Right lobe of liver (tissue), 6 donors: ENCODE measurements around the gene DCAF10. TPM values are rescaled to one million over a fixed set of nuclear protein-coding genes. Genes with fewer than 3 reads are reported as not detected.

ENCODE experiments used
- ATAC-seq, 4 donors: fragments of 200-7000 bp; cut with Tn5 transposase; one replicate each; pipeline ENCODE4 v1.9.1; 2020; ENCODE audit warnings: mild to moderate bottlenecking in 4 of 4, moderate library complexity in 4 of 4
- DNase-seq, 3 donors: peaks; one replicate each; pipeline ENCODE4 v3.0.0-alpha.2; 2020
- H3K27ac ChIP-seq, 3 donors: fragments of 200-600 bp; one replicate each; pipeline ENCODE4 v1.8.0; 2022
- H3K27me3 ChIP-seq, 2 donors: fragments of 200-600 bp; one replicate each; pipeline ENCODE4 v1.8.0; 2022
- H3K36me3 ChIP-seq, 4 donors: fragments of 200-600 bp; sonication (generic) in 1 of 4; one replicate each; pipeline versions ENCODE4 v1.5.1 to v1.8.0; 2017 to 2022; ENCODE audit warnings: control low read depth in 1 of 4
- H3K4me1 ChIP-seq, 4 donors: fragments of 200-600 bp; sonication (generic) in 1 of 4; one replicate each; pipeline versions ENCODE4 v1.5.1 to v1.8.0; 2017 to 2022; ENCODE audit warnings: control low read depth in 1 of 4
- H3K4me3 ChIP-seq, 3 donors: fragments of 200-600 bp; one replicate each; pipeline ENCODE4 v1.8.0; 2022
- H3K9me3 ChIP-seq, 4 donors: fragments of 200-600 bp; sonication (generic) in 1 of 4; one replicate each; pipeline versions ENCODE4 v1.5.1 to v1.8.0; 2017 to 2022; ENCODE audit warnings: control low read depth in 1 of 4
- CTCF ChIP-seq, 4 donors: fragments of 200-600 bp in 3 of 4; fragments of 450-650 bp in 1 of 4; IDR thresholded peaks; one replicate each; pipeline versions ENCODE4 v1.5.1 to v1.8.0; 2016 to 2022; ENCODE audit warnings: antibody characterized with exemption in 4 of 4, mild to moderate bottlenecking in 2 of 4
- POLR2A ChIP-seq: fragments of 450-650 bp; IDR thresholded peaks from one replicate; pipeline ENCODE4 v1.6.1; 2017; ENCODE audit warnings: antibody characterized with exemption, mild to moderate bottlenecking
- WGBS: methylation state at CpG from one replicate; pipeline ENCODE4 v1.1.6; 2018; ENCODE audit warnings: low coverage, low lambda C conversion rate; ENCODE audit not compliant: insufficient coverage; ENCODE audit errors: missing lambda C conversion rate; 5-methylcytosine and 5-hydroxymethylcytosine counted together
- intact Hi-C, 2 donors: fragments of 100-400 bp; cut with DNase I; formaldehyde crosslinking; loops; one replicate each; pipeline versions ENCODE4 v1.11.2 to v1.14.1; 2022
- total RNA-seq, 6 experiments: library from RNA; depleted of rRNA in 2 of 6; stranded (reverse); fragments of >200 nt in 2 of 6; fragmentation: NEBNext Ultra II Directional in 3 of 6; extraction: Animal tissue kit (Norgen Biotek cat#: 25700) in 3 of 6; gene quantifications; one replicate each; pipeline versions ENCODE4 v1.1.0 to v1.2.4, GENCODE V29; 2016 to 2023
- donor health status: DM: no; HTN: yes; CAD: no.
- donor health status: DM: no; HTN: no; CAD: no.
- donor health status: DM: no; HTN: no; CAD: no.
- donor health status: DM: no; HTN: yes; CAD: no.
- donor health status: DM: no; HTN: yes; CAD: no.

Gene DCAF10
- total RNA-seq, 6 experiments from 2014 or later: 20.1 to 28.3 (median 23.1) TPM

GRCh38 chr9:37769306-37769705 is 31.3 kb upstream of the DCAF10 start:
- H3K9me3 ChIP-seq: no peaks in the 10 kb centered on the region
- peaks cover 0 to 22% (median 2%) of the 10 kb centered on the region in 4 donors for H3K36me3 ChIP-seq
- no peaks in the 10 kb centered on the region for H3K4me1 ChIP-seq
- DNase-seq: no peak
- no peak for ATAC-seq
- no peak overlapping the region for H3K27ac ChIP-seq
- WGBS: 70% methylated on average over 5 of the region's 5 CpGs
- H3K27me3 ChIP-seq: no peaks in the 10 kb centered on the region
- TF ChIP-seq CTCF (IDR thresholded peaks at IDR 0.05) (no peak), POLR2A (no peak)
- H3K4me3 ChIP-seq: no peak overlapping the region
- intact Hi-C loops: no loop called here

- Histone ChIP-seq H3K27ac (no peak overlapping the region), H3K27me3 (no peaks in the 10 kb centered on the region), H3K4me3 (no peak overlapping the region), H3K9me3 (no peaks in the 10 kb centered on the region), H3K36me3 (peaks cover 0 to 22% (median 2%) of the 10 kb centered on the region in 4 donors), H3K4me1 (no peaks in the 10 kb centered on the region)
- ATAC-seq (no peak), DNase-seq (no peak)
- TF ChIP-seq POLR2A (no peak), CTCF (IDR thresholded peaks at IDR 0.05) (no peak)
- intact Hi-C loops: no loop called here
- WGBS: 96% methylated on average over 3 of the region's 3 CpGs
These were observed 30.6 kb upstream of the DCAF10 start for GRCh38 chr9:37769995-37770394.

GRCh38 chr9:37775216-37775919 is 25.2 kb upstream of the DCAF10 start:
- intact Hi-C loops: no loop called here
- ATAC-seq (no peak), DNase-seq (no peak)
- Histone ChIP-seq H3K27me3 (no peaks in the 10 kb centered on the region), H3K9me3 (no peaks in the 10 kb centered on the region), H3K27ac (no peak overlapping the region), H3K36me3 (peaks cover 0 to 59% (median 16%) of the 10 kb centered on the region in 4 donors), H3K4me3 (no peak overlapping the region), H3K4me1 (no peaks in the 10 kb centered on the region)
- TF ChIP-seq POLR2A: no peak
- TF ChIP-seq CTCF (IDR thresholded peaks at IDR 0.05): no peak
- no CpG with 5 or more reads among the region's 1 CpG for WGBS

GRCh38 chr9:37776328-37776727 is 24.3 kb upstream of the DCAF10 start:
- no peaks in the 10 kb centered on the region for H3K27me3 ChIP-seq
- peaks cover 0 to 61% (median 20%) of the 10 kb centered on the region in 4 donors for H3K36me3 ChIP-seq
- TF ChIP-seq POLR2A: no peak
- no peak for TF ChIP-seq CTCF (IDR thresholded peaks at IDR 0.05)
- H3K27ac ChIP-seq: no peak overlapping the region
- ATAC-seq: no peak
- DNase-seq: no peak
- H3K4me3 ChIP-seq: no peak overlapping the region
- H3K9me3 ChIP-seq: no peaks in the 10 kb centered on the region
- intact Hi-C loops: no loop called here
- no peaks in the 10 kb centered on the region for H3K4me1 ChIP-seq
- 83% methylated on average over 1 of the region's 5 CpGs for whole genome bisulfite sequencing
